Measurements from ENCODE around the gene FAM174C.

FAM174C gene

GRCh38 chr19:1288833-1289685 lies 13.7 kb downstream of the FAM174C start:
- peaks cover 56% of the 10 kb centered on the region for H3K27me3 ChIP-seq (replicated peaks; ENCODE audit: control insufficient read depth, insufficient read depth, low read length, poor library complexity, severe bottlenecking)
- H3K9me3 ChIP-seq (ENCODE audit: control insufficient read depth, low read length), result no peaks in the 10 kb centered on the region
- H3K4me3 ChIP-seq (ENCODE audit: insufficient read depth, low read depth, low read length, poor library complexity, severe bottlenecking), result no peak overlapping the region

GRCh38 chr19:1289686-1290025 lies 14.3 kb downstream of the FAM174C start:
- H3K9me3 ChIP-seq (ENCODE audit: control insufficient read depth, low read length), result no peaks in the 10 kb centered on the region
- H3K4me3 ChIP-seq (ENCODE audit: insufficient read depth, low read depth, low read length, poor library complexity, severe bottlenecking), result no peak overlapping the region
- no peaks in the 10 kb centered on the region for H3K36me3 ChIP-seq (ENCODE audit: control insufficient read depth, insufficient read depth, low read length)
- H3K4me1 ChIP-seq (ENCODE audit: control insufficient read depth, insufficient read depth, low read length, poor library complexity, severe bottlenecking), result no peaks in the 10 kb centered on the region
- DNase-seq, result no peak
- no peak overlapping the region for H3K27ac ChIP-seq (ENCODE audit: insufficient read depth, low read length, poor library complexity, severe bottlenecking)
- peaks cover 57% of the 10 kb centered on the region for H3K27me3 ChIP-seq (replicated peaks; ENCODE audit: control insufficient read depth, insufficient read depth, low read length, poor library complexity, severe bottlenecking)

More at GRCh38 chr19:1288833-1289685, 13.7 kb downstream of the FAM174C start:
- no peak for DNase-seq
- no peak overlapping the region for H3K27ac ChIP-seq (ENCODE audit: insufficient read depth, low read length, poor library complexity, severe bottlenecking)
- no peaks in the 10 kb centered on the region for H3K36me3 ChIP-seq (ENCODE audit: control insufficient read depth, insufficient read depth, low read length)
- no peaks in the 10 kb centered on the region for H3K4me1 ChIP-seq (ENCODE audit: control insufficient read depth, insufficient read depth, low read length, poor library complexity, severe bottlenecking)

GRCh38 chr19:1290196-1290702 lies 14.9 kb downstream of the FAM174C start:
- H3K9me3 ChIP-seq (ENCODE audit: control insufficient read depth, low read length), result no peaks in the 10 kb centered on the region
- no peak for DNase-seq
- no peak overlapping the region for H3K4me3 ChIP-seq (ENCODE audit: insufficient read depth, low read depth, low read length, poor library complexity, severe bottlenecking)
- no peak overlapping the region for H3K27ac ChIP-seq (ENCODE audit: insufficient read depth, low read length, poor library complexity, severe bottlenecking)
- peaks cover 57% of the 10 kb centered on the region for H3K27me3 ChIP-seq (replicated peaks; ENCODE audit: control insufficient read depth, insufficient read depth, low read length, poor library complexity, severe bottlenecking)
- no peaks in the 10 kb centered on the region for H3K36me3 ChIP-seq (ENCODE audit: control insufficient read depth, insufficient read depth, low read length)
- H3K4me1 ChIP-seq (ENCODE audit: control insufficient read depth, insufficient read depth, low read length, poor library complexity, severe bottlenecking), result peaks cover 1% of the 10 kb centered on the region

- Histone ChIP-seq H3K9me3 (ENCODE audit: control insufficient read depth, low read length) (no peaks in the 10 kb centered on the region), H3K4me3 (ENCODE audit: insufficient read depth, low read depth, low read length, poor library complexity, severe bottlenecking) (no peak overlapping the region), H3K4me1 (ENCODE audit: control insufficient read depth, insufficient read depth, low read length, poor library complexity, severe bottlenecking) (peaks cover 6% of the 10 kb centered on the region), H3K27ac (ENCODE audit: insufficient read depth, low read length, poor library complexity, severe bottlenecking) (no peak overlapping the region), H3K36me3 (ENCODE audit: control insufficient read depth, insufficient read depth, low read length) (no peaks in the 10 kb centered on the region), H3K27me3 (replicated peaks; ENCODE audit: control insufficient read depth, insufficient read depth, low read length, poor library complexity, severe bottlenecking) (peaks cover 58% of the 10 kb centered on the region)
- no peak for DNase-seq
Measured at GRCh38 chr19:1290703-1291651, 15.6 kb downstream of the FAM174C start.

GRCh38 chr19:1291761-1292418 lies 16.6 kb downstream of the FAM174C start:
- Histone ChIP-seq H3K27ac (ENCODE audit: insufficient read depth, low read length, poor library complexity, severe bottlenecking) (no peak overlapping the region), H3K27me3 (replicated peaks; ENCODE audit: control insufficient read depth, insufficient read depth, low read length, poor library complexity, severe bottlenecking) (peaks cover 52% of the 10 kb centered on the region)

GRCh38 chr19:1292419-1293151 lies 17.3 kb downstream of the FAM174C start:
- Histone ChIP-seq H3K27ac (ENCODE audit: insufficient read depth, low read length, poor library complexity, severe bottlenecking) (no peak overlapping the region), H3K9me3 (ENCODE audit: control insufficient read depth, low read length) (no peaks in the 10 kb centered on the region), H3K4me1 (ENCODE audit: control insufficient read depth, insufficient read depth, low read length, poor library complexity, severe bottlenecking) (peaks cover 6% of the 10 kb centered on the region), H3K36me3 (ENCODE audit: control insufficient read depth, insufficient read depth, low read length) (no peaks in the 10 kb centered on the region), H3K4me3 (ENCODE audit: insufficient read depth, low read depth, low read length, poor library complexity, severe bottlenecking) (no peak overlapping the region), H3K27me3 (replicated peaks; ENCODE audit: control insufficient read depth, insufficient read depth, low read length, poor library complexity, severe bottlenecking) (peaks cover 45% of the 10 kb centered on the region)
- DNase-seq, result no peak

More at GRCh38 chr19:1291761-1292418, 16.6 kb downstream of the FAM174C start:
- Histone ChIP-seq H3K36me3 (ENCODE audit: control insufficient read depth, insufficient read depth, low read length) (no peaks in the 10 kb centered on the region), H3K4me1 (ENCODE audit: control insufficient read depth, insufficient read depth, low read length, poor library complexity, severe bottlenecking) (peaks cover 6% of the 10 kb centered on the region), H3K9me3 (ENCODE audit: control insufficient read depth, low read length) (no peaks in the 10 kb centered on the region), H3K4me3 (ENCODE audit: insufficient read depth, low read depth, low read length, poor library complexity, severe bottlenecking) (no peak overlapping the region)
- DNase-seq, result no peak

GRCh38 chr19:1293782-1294604 lies 18.7 kb downstream of the FAM174C start:
- no peak overlapping the region for H3K27ac ChIP-seq (ENCODE audit: insufficient read depth, low read length, poor library complexity, severe bottlenecking)
- peaks cover 36% of the 10 kb centered on the region for H3K27me3 ChIP-seq (replicated peaks; ENCODE audit: control insufficient read depth, insufficient read depth, low read length, poor library complexity, severe bottlenecking)
- no peaks in the 10 kb centered on the region for H3K36me3 ChIP-seq (ENCODE audit: control insufficient read depth, insufficient read depth, low read length)
- H3K4me1 ChIP-seq (ENCODE audit: control insufficient read depth, insufficient read depth, low read length, poor library complexity, severe bottlenecking), result peaks cover 6% of the 10 kb centered on the region
- DNase-seq, result no peak
- no peaks in the 10 kb centered on the region for H3K9me3 ChIP-seq (ENCODE audit: control insufficient read depth, low read length)
- no peak overlapping the region for H3K4me3 ChIP-seq (ENCODE audit: insufficient read depth, low read depth, low read length, poor library complexity, severe bottlenecking)

GRCh38 chr19:1294688-1295087 lies 19.4 kb downstream of the FAM174C start:
- Histone ChIP-seq H3K36me3 (ENCODE audit: control insufficient read depth, insufficient read depth, low read length) (no peaks in the 10 kb centered on the region), H3K4me1 (ENCODE audit: control insufficient read depth, insufficient read depth, low read length, poor library complexity, severe bottlenecking) (peaks cover 6% of the 10 kb centered on the region), H3K27ac (ENCODE audit: insufficient read depth, low read length, poor library complexity, severe bottlenecking) (no peak overlapping the region), H3K27me3 (replicated peaks; ENCODE audit: control insufficient read depth, insufficient read depth, low read length, poor library complexity, severe bottlenecking) (peaks cover 36% of the 10 kb centered on the region), H3K4me3 (ENCODE audit: insufficient read depth, low read depth, low read length, poor library complexity, severe bottlenecking) (no peak overlapping the region), H3K9me3 (ENCODE audit: control insufficient read depth, low read length) (no peaks in the 10 kb centered on the region)
- no peak for DNase-seq

All from effector memory CD4-positive, alpha-beta T cell (primary cell).